ENCODE results near the gene SURF4.

The SURF4 gene

GRCh38 chr9:133370685-133371084 lies 5.2 kb downstream of the SURF4 start:
- Mint-ChIP-seq H3K4me1 (ENCODE audit: low read depth) (peaks cover 71% of the 10 kb centered on the region), H3K4me3 (peak overlapping the region; percentile 80), H3K36me3 (peaks cover 6% of the 10 kb centered on the region), H3K27me3 (no peaks in the 10 kb centered on the region), H3K27ac (peak overlapping the region; percentile 88), H3K9me3 (ENCODE audit: low read depth) (no peaks in the 10 kb centered on the region)

GRCh38 chr9:133369933-133370332 lies 5.9 kb downstream of the SURF4 start:
- peak overlapping the region; percentile 80 for H3K4me3 Mint-ChIP-seq
- peaks cover 6% of the 10 kb centered on the region for H3K36me3 Mint-ChIP-seq
- peaks cover 71% of the 10 kb centered on the region for H3K4me1 Mint-ChIP-seq (ENCODE audit: low read depth)
- no peaks in the 10 kb centered on the region for H3K27me3 Mint-ChIP-seq
- H3K9me3 Mint-ChIP-seq (ENCODE audit: low read depth), result no peaks in the 10 kb centered on the region
- H3K27ac Mint-ChIP-seq, result peak overlapping the region; percentile 88

GRCh38 chr9:133369422-133369821 lies 6.4 kb downstream of the SURF4 start:
- H3K36me3 Mint-ChIP-seq, result peaks cover 6% of the 10 kb centered on the region
- peak overlapping the region; percentile 88 for H3K27ac Mint-ChIP-seq
- H3K4me1 Mint-ChIP-seq (ENCODE audit: low read depth), result peaks cover 69% of the 10 kb centered on the region
- H3K9me3 Mint-ChIP-seq (ENCODE audit: low read depth), result no peaks in the 10 kb centered on the region
- no peaks in the 10 kb centered on the region for H3K27me3 Mint-ChIP-seq
- H3K4me3 Mint-ChIP-seq, result peak overlapping the region; percentile 80

- Mint-ChIP-seq H3K27ac (peak overlapping the region; percentile 88), H3K36me3 (peaks cover 6% of the 10 kb centered on the region), H3K27me3 (no peaks in the 10 kb centered on the region), H3K4me1 (ENCODE audit: low read depth) (peaks cover 65% of the 10 kb centered on the region), H3K4me3 (peak overlapping the region; percentile 80), H3K9me3 (ENCODE audit: low read depth) (no peaks in the 10 kb centered on the region)
Observed at GRCh38 chr9:133368249-133368881, 7.5 kb downstream of the SURF4 start.

GRCh38 chr9:133367778-133368177 lies 8.1 kb downstream of the SURF4 start:
- no peaks in the 10 kb centered on the region for H3K27me3 Mint-ChIP-seq
- H3K36me3 Mint-ChIP-seq, result peaks cover 6% of the 10 kb centered on the region
- H3K27ac Mint-ChIP-seq, result no peak overlapping the region
- H3K9me3 Mint-ChIP-seq (ENCODE audit: low read depth), result no peaks in the 10 kb centered on the region
- peaks cover 59% of the 10 kb centered on the region for H3K4me1 Mint-ChIP-seq (ENCODE audit: low read depth)
- H3K4me3 Mint-ChIP-seq, result no peak overlapping the region

GRCh38 chr9:133367221-133367620 lies 8.6 kb downstream of the SURF4 start:
- H3K36me3 Mint-ChIP-seq, result peaks cover 3% of the 10 kb centered on the region
- H3K4me1 Mint-ChIP-seq (ENCODE audit: low read depth), result peaks cover 53% of the 10 kb centered on the region
- H3K27ac Mint-ChIP-seq, result no peak overlapping the region
- no peaks in the 10 kb centered on the region for H3K27me3 Mint-ChIP-seq
- H3K4me3 Mint-ChIP-seq, result no peak overlapping the region
- no peaks in the 10 kb centered on the region for H3K9me3 Mint-ChIP-seq (ENCODE audit: low read depth)

GRCh38 chr9:133366435-133366834 lies 9.4 kb downstream of the SURF4 start:
- Mint-ChIP-seq H3K36me3 (peaks cover 3% of the 10 kb centered on the region), H3K9me3 (ENCODE audit: low read depth) (no peaks in the 10 kb centered on the region), H3K4me1 (ENCODE audit: low read depth) (peaks cover 45% of the 10 kb centered on the region), H3K27me3 (no peaks in the 10 kb centered on the region), H3K27ac (no peak overlapping the region), H3K4me3 (no peak overlapping the region)

- Mint-ChIP-seq H3K27me3 (no peaks in the 10 kb centered on the region), H3K9me3 (ENCODE audit: low read depth) (no peaks in the 10 kb centered on the region), H3K4me1 (ENCODE audit: low read depth) (peaks cover 36% of the 10 kb centered on the region), H3K4me3 (no peak overlapping the region), H3K27ac (peak overlapping the region; percentile 75), H3K36me3 (no peaks in the 10 kb centered on the region)
Observed at GRCh38 chr9:133362359-133363044, 13.4 kb downstream of the SURF4 start.

- Mint-ChIP-seq H3K27me3 (no peaks in the 10 kb centered on the region), H3K4me1 (ENCODE audit: low read depth) (peaks cover 38% of the 10 kb centered on the region), H3K4me3 (no peak overlapping the region), H3K36me3 (no peaks in the 10 kb centered on the region), H3K27ac (peak overlapping the region; percentile 87), H3K9me3 (ENCODE audit: low read depth) (no peaks in the 10 kb centered on the region)
Observed at GRCh38 chr9:133361507-133362092, 14.3 kb downstream of the SURF4 start.

- Mint-ChIP-seq H3K36me3 (no peaks in the 10 kb centered on the region), H3K9me3 (ENCODE audit: low read depth) (no peaks in the 10 kb centered on the region), H3K4me1 (ENCODE audit: low read depth) (peaks cover 33% of the 10 kb centered on the region), H3K27ac (peak overlapping the region; percentile 87), H3K4me3 (peak overlapping the region; percentile 27), H3K27me3 (no peaks in the 10 kb centered on the region)
Observed at GRCh38 chr9:133360400-133361393, 15.2 kb downstream of the SURF4 start.

- Mint-ChIP-seq H3K9me3 (ENCODE audit: low read depth) (no peaks in the 10 kb centered on the region), H3K4me1 (ENCODE audit: low read depth) (peaks cover 38% of the 10 kb centered on the region), H3K27me3 (no peaks in the 10 kb centered on the region), H3K4me3 (peak overlapping the region; percentile 42), H3K36me3 (no peaks in the 10 kb centered on the region), H3K27ac (no peak overlapping the region)
Observed at GRCh38 chr9:133359399-133360175, 16.3 kb downstream of the SURF4 start.

GRCh38 chr9:133357656-133358055 lies 18.2 kb downstream of the SURF4 start:
- H3K4me3 Mint-ChIP-seq, result peak overlapping the region; percentile 81
- no peaks in the 10 kb centered on the region for H3K27me3 Mint-ChIP-seq
- no peaks in the 10 kb centered on the region for H3K9me3 Mint-ChIP-seq (ENCODE audit: low read depth)
- peaks cover 44% of the 10 kb centered on the region for H3K4me1 Mint-ChIP-seq (ENCODE audit: low read depth)
- H3K27ac Mint-ChIP-seq, result peak overlapping the region; percentile 80
- no peaks in the 10 kb centered on the region for H3K36me3 Mint-ChIP-seq

- Mint-ChIP-seq H3K4me1 (ENCODE audit: low read depth) (peaks cover 46% of the 10 kb centered on the region), H3K4me3 (peak within 1 kb of the TSS; percentile 90), H3K36me3 (no peaks in the 10 kb centered on the region), H3K9me3 (ENCODE audit: low read depth) (no peaks in the 10 kb centered on the region), H3K27me3 (no peaks in the 10 kb centered on the region), H3K27ac (peak within 1 kb of the TSS; percentile 82)
Observed at GRCh38 chr9:133356391-133357091, 19.3 kb downstream of the SURF4 start, which contains the start of the genes SURF1 and SURF2. Gene SURF1, minus strand, starts transcription at chr9:133356487. Its CDS starts 34 bp downstream, at chr9:133356453. Gene SURF2, plus strand, starts transcription at chr9:133356550. Its CDS starts 43 bp downstream, at chr9:133356593.

Measured in activated naive CD8-positive, alpha-beta T cell (primary cell).